ENCODE results near the gene BCAR1.

The BCAR1 gene

DNA sequence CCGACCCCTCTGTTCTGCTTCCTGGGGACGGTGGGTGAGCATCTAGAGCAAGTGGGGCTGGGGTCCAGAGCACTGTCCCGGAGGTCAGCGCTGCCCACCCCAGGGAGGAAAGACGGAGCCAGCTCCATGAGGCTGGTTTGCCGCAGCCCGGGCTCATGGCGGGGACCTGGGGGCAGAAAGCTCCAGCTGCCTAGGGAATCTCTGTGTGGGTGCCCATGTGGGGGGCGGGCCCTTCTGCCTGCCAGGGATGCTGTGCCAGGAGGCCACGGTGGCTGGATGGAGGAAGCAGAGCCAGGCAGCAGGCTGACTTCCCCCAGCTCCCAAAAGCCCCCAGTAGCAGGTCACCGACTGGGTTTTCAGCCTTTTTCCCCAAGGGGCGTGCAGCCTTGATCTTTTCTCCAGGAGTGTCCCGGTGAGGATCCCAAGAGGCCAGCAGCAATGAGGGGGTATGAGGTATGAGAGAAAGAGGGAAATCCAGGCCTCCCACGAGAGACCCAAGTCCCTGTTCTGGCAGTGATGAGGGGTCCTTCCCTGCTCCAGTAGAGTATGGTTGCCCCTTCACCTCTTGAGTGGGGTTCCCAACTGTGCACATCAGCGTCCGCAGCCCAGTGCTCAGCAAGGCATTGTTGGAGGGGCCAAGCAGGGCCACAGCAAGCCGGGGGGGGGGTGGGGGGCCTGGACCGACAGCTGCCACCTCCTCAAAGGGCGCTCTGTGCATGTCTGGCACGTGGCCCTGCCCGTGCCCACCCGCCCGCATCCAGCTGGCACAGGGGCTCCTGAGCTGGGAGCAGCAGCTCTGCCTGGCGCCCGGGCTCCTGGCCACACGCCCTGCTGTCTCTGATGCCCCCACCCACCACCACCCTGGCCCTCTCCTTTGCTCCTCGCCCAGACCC, 15.6 kb upstream of the BCAR1 start:
- Histone ChIP-seq H3K9ac (ENCODE audit: low read length) (no peak overlapping the region), H3K36me3 (ENCODE audit: control insufficient read depth, insufficient read depth, low read length) (no peaks in the 10 kb centered on the region), H3K4me3 (ENCODE audit: low read length) (peak overlapping the region; percentile 88), H3K27me3 (ENCODE audit: control insufficient read depth, insufficient read depth, low read length) (no peaks in the 10 kb centered on the region), H3K4me1 (ENCODE audit: control insufficient read depth, insufficient read depth, low read length) (peaks cover 37% of the 10 kb centered on the region), H3K27ac (ENCODE audit: low read depth, low read length) (no peak overlapping the region)

DNA sequence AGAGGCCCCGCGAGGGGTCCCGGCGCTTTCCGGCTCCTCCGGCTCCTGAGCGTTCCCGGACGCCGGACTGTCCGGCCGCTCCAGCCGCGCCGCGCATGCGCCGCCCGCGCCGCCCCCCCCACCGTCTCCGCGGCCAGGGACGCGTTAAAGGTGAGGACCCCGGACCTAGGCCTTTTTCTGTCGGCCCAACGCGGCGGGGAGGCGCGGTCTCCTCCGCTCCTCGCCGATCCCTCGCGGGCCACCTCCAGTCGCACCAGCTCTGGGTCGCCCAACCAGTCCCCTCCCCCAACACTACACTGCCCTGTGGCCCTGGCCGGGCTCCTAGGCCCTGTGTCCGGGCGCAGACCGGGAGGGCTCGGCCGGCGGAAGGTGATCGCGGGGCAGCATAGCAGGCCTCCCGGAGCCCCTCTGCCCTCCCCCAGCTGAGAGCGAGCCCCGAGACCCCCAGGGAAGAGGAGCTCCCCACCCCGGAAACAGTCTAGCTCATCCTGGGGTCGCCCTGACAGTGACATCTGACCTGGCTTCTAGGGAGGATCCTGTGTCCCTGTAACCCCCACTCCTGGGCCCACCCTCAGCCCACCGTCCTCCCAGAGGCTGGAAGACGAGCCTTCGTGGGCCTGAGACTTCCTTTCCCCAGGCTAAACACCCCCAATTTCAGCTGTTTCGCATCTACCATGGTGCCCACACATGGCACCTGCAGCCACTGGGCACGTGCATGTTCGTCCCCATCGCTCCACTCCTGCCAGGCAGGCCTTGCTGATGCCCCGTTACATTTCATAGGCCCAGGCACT, 14.7 kb upstream of the BCAR1 start:
- Histone ChIP-seq H3K4me3 (ENCODE audit: low read length) (peak overlapping the region; percentile 88), H3K27me3 (ENCODE audit: control insufficient read depth, insufficient read depth, low read length) (no peaks in the 10 kb centered on the region), H3K9ac (ENCODE audit: low read length) (peak overlapping the region; percentile 83), H3K27ac (ENCODE audit: low read depth, low read length) (peak overlapping the region; percentile 93), H3K36me3 (ENCODE audit: control insufficient read depth, insufficient read depth, low read length) (no peaks in the 10 kb centered on the region), H3K4me1 (ENCODE audit: control insufficient read depth, insufficient read depth, low read length) (peaks cover 37% of the 10 kb centered on the region)

DNA sequence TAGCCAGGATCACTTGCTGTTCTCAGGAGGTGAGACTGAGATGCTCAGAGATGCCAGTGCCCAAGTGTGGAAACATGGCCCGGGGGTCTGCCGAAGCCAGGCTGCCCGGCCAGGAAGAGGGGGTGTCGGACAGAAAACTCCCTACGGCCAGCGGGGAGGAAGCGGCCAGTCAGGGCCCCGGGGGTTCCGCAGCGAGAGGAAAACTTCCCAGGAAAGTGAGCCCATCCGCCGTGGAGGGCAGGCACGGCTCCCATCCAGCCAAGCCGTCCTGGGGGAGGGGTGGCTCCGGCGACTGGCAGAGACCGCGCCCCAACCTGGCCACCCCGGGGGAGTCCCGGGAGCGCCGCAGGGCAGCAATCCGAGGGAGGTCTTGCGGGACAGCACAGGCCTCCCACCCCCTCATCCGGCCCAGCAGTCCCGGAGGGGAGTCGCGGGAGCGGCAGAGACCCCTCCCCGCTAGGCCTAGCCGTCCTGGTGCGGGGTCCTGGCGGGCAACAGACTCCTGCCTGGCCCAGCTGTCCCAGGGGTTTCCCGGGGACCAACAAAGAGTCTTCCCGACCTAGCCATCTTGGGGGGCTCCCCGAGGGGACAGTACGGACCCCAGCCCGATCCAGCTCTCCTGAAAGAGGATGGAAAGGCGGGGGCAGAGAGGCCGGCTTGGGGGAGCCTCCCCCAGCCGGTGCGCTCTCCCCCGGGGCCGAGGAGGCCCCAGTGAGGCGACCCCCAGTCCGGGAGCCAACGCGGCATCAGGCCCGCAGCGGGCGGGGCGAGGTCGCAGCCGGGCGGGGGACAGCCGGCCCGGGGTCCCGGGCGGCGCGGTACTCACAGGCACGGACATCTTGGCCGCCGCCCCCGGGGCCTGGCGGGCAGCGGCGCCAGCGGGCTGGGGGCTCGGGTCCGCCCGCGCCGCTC, 13.8 kb upstream of the BCAR1 start:
- no peaks in the 10 kb centered on the region for H3K27me3 ChIP-seq (ENCODE audit: control insufficient read depth, insufficient read depth, low read length)
- no peaks in the 10 kb centered on the region for H3K36me3 ChIP-seq (ENCODE audit: control insufficient read depth, insufficient read depth, low read length)
- H3K27ac ChIP-seq (ENCODE audit: low read depth, low read length): peak overlapping the region; percentile 93
- H3K4me3 ChIP-seq (ENCODE audit: low read length): peak overlapping the region; percentile 88
- peaks cover 37% of the 10 kb centered on the region for H3K4me1 ChIP-seq (ENCODE audit: control insufficient read depth, insufficient read depth, low read length)
- H3K9ac ChIP-seq (ENCODE audit: low read length): peak overlapping the region; percentile 83

DNA sequence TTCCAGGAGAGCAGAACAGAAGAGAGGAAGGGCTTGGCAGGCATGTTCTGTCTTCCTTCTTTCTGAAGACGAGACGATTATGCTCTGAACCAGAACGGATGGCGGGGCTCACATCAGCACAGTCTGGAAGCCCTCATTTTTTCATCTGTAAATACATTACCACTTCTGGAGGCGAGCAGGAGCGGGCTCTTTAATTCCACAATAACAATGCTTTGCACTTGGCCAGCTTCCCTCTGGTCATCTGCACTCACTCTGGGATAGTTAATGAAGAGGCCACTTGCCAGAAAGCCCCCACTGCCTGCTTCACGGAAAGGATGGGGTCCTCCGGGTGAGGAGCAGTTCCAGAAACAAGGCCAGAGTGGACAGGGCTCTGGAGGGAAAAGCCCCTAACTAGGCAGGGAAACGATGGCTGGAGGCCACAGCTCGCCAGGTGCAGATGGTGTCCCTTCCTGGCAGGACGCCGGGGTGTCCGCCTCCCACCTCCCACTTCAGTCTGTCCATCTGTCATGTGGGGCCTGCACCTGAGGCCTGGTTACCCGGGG, 13.1 kb upstream of the BCAR1 start:
- H3K4me3 ChIP-seq (ENCODE audit: low read length): peak overlapping the region; percentile 88
- peaks cover 37% of the 10 kb centered on the region for H3K4me1 ChIP-seq (ENCODE audit: control insufficient read depth, insufficient read depth, low read length)
- no peaks in the 10 kb centered on the region for H3K36me3 ChIP-seq (ENCODE audit: control insufficient read depth, insufficient read depth, low read length)
- H3K9ac ChIP-seq (ENCODE audit: low read length): no peak overlapping the region
- no peaks in the 10 kb centered on the region for H3K27me3 ChIP-seq (ENCODE audit: control insufficient read depth, insufficient read depth, low read length)
- peak overlapping the region; percentile 93 for H3K27ac ChIP-seq (ENCODE audit: low read depth, low read length)

DNA sequence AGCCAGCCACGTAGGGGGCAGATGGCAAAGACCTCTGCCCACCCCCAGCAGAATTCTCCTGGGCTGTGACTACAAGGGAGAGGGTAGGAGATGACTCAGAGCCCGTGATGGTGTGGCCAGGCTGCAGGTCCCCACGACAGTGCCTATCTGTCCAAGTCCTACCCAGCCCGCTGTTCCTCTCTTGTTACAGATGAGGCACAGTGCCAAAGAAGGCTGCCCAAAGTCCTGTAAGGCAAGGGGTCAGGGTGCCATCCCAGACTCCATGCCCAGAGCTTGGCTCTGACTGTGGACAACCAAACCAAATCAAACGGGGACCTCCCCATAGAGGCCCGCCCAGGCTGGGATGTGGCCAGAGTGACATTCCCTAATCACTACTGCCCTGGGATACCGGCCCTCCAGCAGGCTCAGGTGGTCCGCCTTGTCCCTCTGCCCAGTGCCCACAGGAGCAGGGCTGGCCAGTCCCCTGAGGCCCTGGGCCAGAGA, 12.6 kb upstream of the BCAR1 start:
- Histone ChIP-seq H3K4me1 (ENCODE audit: control insufficient read depth, insufficient read depth, low read length) (peaks cover 37% of the 10 kb centered on the region), H3K36me3 (ENCODE audit: control insufficient read depth, insufficient read depth, low read length) (no peaks in the 10 kb centered on the region), H3K27ac (ENCODE audit: low read depth, low read length) (peak overlapping the region; percentile 93), H3K9ac (ENCODE audit: low read length) (no peak overlapping the region), H3K27me3 (ENCODE audit: control insufficient read depth, insufficient read depth, low read length) (no peaks in the 10 kb centered on the region), H3K4me3 (ENCODE audit: low read length) (peak overlapping the region; percentile 88)

DNA sequence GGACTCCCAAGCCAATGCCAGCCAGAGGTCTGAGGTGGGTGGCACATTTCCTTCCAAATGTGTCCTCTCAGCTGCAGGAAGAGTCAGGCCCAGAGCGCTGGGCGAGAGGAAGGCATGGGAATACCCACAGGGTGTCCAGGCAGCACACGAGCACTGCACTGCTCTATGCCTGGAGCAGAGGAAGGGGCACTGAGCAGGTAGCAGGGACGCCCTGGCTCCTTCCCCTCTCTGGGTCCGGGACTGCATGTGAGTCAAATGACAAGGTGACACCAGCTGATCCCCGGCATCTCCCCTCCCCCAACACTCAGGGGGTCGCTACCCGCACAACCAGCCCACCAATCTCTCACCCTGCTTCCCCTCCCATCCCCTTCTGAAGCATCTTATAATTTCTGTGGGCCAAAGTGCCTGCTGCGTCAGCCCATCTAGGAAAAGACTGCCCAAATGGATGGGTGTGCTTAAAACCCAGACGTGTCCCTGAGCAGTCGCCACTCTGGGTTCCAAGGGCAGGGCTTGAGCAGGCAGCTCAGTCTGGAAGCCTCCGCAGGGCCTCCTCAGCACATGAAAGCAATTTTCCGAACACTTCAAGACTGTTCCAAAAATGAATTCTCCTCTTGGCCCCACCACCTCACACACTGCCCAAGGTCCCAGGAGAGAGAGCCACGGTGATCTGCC, 12.0 kb upstream of the BCAR1 start:
- H3K9ac ChIP-seq (ENCODE audit: low read length): no peak overlapping the region
- H3K4me3 ChIP-seq (ENCODE audit: low read length): peak overlapping the region; percentile 88
- H3K27me3 ChIP-seq (ENCODE audit: control insufficient read depth, insufficient read depth, low read length): no peaks in the 10 kb centered on the region
- no peaks in the 10 kb centered on the region for H3K36me3 ChIP-seq (ENCODE audit: control insufficient read depth, insufficient read depth, low read length)
- H3K27ac ChIP-seq (ENCODE audit: low read depth, low read length): peak overlapping the region; percentile 93
- peaks cover 42% of the 10 kb centered on the region for H3K4me1 ChIP-seq (ENCODE audit: control insufficient read depth, insufficient read depth, low read length)

DNA sequence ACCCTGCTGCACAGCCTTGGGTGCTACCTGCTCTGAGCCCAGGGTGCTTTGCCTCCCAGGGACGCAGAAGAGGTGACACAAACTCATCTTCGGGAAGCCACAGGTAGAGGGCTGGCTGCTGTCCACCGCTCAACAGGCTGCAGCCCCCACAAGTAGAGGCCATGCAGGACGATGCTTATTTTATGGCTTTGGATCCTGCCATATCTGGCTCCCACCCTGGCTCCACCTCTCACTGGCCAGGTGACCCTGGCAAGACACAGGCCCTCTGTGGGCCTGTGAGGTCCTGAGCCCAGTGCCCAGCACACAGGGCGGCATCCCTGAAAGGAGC, 11.3 kb upstream of the BCAR1 start:
- Histone ChIP-seq H3K9ac (ENCODE audit: low read length) (no peak overlapping the region), H3K27me3 (ENCODE audit: control insufficient read depth, insufficient read depth, low read length) (no peaks in the 10 kb centered on the region), H3K36me3 (ENCODE audit: control insufficient read depth, insufficient read depth, low read length) (no peaks in the 10 kb centered on the region), H3K4me3 (ENCODE audit: low read length) (peak overlapping the region; percentile 10), H3K27ac (ENCODE audit: low read depth, low read length) (peak overlapping the region; percentile 22), H3K4me1 (ENCODE audit: control insufficient read depth, insufficient read depth, low read length) (peaks cover 44% of the 10 kb centered on the region)

DNA sequence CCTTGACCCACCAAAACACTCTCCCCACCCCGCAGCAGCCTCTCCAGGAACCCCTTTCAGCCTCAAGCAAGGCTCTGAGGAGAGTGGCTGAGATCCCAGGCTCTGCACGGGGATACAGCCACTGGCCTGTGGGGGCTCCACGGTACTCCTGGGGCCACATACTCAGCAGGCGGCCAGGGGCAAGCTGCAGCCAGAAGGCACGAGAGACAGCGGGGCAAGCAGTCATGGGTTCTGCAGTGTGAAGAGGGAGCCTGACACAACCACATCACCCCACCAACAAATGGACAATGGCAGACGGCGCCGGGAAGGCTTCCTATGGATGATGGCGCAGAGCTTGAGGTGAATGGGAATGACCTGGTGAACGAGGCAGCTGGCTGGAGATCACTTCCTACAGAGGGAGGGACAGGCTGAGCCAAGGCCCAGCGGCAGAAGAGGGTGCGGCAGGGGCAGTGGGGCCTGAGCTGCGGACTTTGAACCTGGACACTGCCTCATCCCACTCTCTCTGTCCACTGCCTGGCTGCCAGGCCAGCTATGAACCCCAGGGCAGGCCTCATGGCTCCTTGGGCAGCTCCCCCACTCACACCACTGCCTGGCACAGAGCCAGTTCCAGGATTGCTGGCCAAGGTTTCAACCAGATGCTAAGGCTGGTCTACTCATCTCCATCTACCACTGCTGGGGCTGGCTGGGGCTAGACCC, 10.8 kb upstream of the BCAR1 start:
- Histone ChIP-seq H3K27me3 (ENCODE audit: control insufficient read depth, insufficient read depth, low read length) (no peaks in the 10 kb centered on the region), H3K9ac (ENCODE audit: low read length) (no peak overlapping the region), H3K36me3 (ENCODE audit: control insufficient read depth, insufficient read depth, low read length) (no peaks in the 10 kb centered on the region), H3K27ac (ENCODE audit: low read depth, low read length) (peak overlapping the region; percentile 22), H3K4me3 (ENCODE audit: low read length) (peak overlapping the region; percentile 10), H3K4me1 (ENCODE audit: control insufficient read depth, insufficient read depth, low read length) (peaks cover 45% of the 10 kb centered on the region)

DNA sequence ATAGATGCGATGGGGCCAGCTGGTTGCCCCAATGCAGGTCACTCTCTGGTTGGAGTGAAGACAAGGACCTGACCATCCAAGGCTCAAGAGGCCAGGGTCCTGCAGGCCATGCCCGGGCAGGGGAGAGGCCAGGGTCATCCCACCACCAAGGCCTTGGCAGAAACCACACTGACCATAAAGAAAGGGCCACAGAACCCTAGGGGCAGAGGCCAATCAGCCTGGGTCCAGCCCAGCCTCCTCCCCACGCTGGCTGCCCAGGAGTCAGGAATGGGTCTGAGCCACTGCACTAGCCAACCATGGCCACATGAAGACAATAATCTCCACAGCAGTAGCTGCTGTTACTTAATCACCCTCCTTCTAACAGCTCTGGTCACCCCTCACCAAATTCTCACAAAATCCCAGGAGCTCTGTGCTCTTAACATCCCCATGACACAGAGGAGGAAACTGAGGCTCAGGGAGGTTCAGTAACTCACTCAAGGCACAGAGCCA, 10.2 kb upstream of the BCAR1 start:
- H3K4me1 ChIP-seq (ENCODE audit: control insufficient read depth, insufficient read depth, low read length): peaks cover 50% of the 10 kb centered on the region
- H3K27ac ChIP-seq (ENCODE audit: low read depth, low read length): no peak overlapping the region
- no peak overlapping the region for H3K9ac ChIP-seq (ENCODE audit: low read length)
- H3K36me3 ChIP-seq (ENCODE audit: control insufficient read depth, insufficient read depth, low read length): no peaks in the 10 kb centered on the region
- H3K4me3 ChIP-seq (ENCODE audit: low read length): peak overlapping the region; percentile 10
- H3K27me3 ChIP-seq (ENCODE audit: control insufficient read depth, insufficient read depth, low read length): no peaks in the 10 kb centered on the region

DNA sequence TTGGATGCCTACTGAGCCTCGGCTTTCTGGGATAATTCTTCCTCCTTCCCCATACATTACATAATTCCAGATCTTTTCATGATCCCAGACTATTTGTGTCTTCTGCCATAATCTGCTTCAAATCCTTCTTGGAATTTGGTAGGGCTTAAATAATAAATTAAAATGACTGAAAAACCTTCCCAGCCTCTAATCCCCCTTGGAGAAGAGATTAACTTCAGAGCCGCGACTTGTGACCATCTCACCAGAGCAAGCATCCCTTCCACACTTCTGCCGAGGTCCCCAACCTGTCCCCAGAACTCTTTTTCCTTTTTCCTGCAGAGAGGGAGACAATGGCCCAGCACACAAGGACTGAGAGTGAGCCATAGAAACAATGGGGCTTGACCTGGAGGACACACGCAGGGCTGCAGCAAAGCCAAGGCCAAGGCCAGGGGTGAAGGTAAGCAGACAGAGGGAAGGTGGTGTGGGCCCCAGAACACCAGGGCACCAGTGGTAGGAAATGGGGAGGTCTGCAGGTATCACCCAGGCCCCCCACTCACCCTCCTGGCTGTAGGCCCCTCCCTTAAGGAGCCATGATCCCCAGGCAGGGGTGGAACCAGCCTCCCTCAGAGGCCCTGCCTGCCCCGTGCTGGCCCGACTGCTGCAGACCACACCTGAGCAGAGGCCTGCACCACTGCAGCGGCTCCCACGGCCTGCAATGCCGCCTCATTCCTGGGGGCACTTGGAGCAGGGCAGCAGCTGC, 9.6 kb upstream of the BCAR1 start:
- Histone ChIP-seq H3K4me1 (ENCODE audit: control insufficient read depth, insufficient read depth, low read length) (peaks cover 51% of the 10 kb centered on the region), H3K4me3 (ENCODE audit: low read length) (no peak overlapping the region), H3K27ac (ENCODE audit: low read depth, low read length) (no peak overlapping the region), H3K27me3 (ENCODE audit: control insufficient read depth, insufficient read depth, low read length) (no peaks in the 10 kb centered on the region), H3K36me3 (ENCODE audit: control insufficient read depth, insufficient read depth, low read length) (no peaks in the 10 kb centered on the region), H3K9ac (ENCODE audit: low read length) (no peak overlapping the region)

All from rectal smooth muscle tissue (tissue), 1 donor.